DOHH2 (cell line): ENCODE measurements around the gene GZMM.

Experiments
- H3F3A ChIP-seq: fragments of 200-600 bp; sonication (generic), shearing (Covaris generic); 2 replicates; pipeline ENCODE4 v1.6.0; 2016; ENCODE audit warnings: antibody characterized with exemption, mild to moderate bottlenecking; ENCODE audit not compliant: control insufficient read depth, insufficient read depth
- H3K27ac ChIP-seq: fragments of 200-600 bp; sonication (generic); 2 replicates; pipeline ENCODE4 v1.5.1; 2014; ENCODE audit warnings: low read depth, mild to moderate bottlenecking, low read length, moderate library complexity
- H3K27me3 ChIP-seq: fragments of 200-600 bp; sonication (generic); 2 replicates; pipeline ENCODE4 v1.6.1; 2014; ENCODE audit warnings: mild to moderate bottlenecking, low read length, mixed read lengths; ENCODE audit not compliant: control insufficient read depth
- H3K36me3 ChIP-seq: fragments of 200-600 bp; sonication (generic); 2 replicates; pipeline ENCODE4 v1.6.1; 2014; ENCODE audit warnings: mild to moderate bottlenecking, low read length, moderate library complexity, mixed read lengths; ENCODE audit not compliant: control insufficient read depth
- H3K4me1 ChIP-seq: fragments of 200-600 bp; sonication (generic); 2 replicates; pipeline ENCODE4 v1.6.1; 2014; ENCODE audit warnings: mild to moderate bottlenecking, low read length, mixed read lengths; ENCODE audit not compliant: control insufficient read depth
- H3K4me2 ChIP-seq: fragments of 200-600 bp; sonication (generic); 2 replicates; pipeline ENCODE4 v1.6.0; 2014; ENCODE audit warnings: mild to moderate bottlenecking, low read length, moderate library complexity
- H3K4me3 ChIP-seq: fragments of 200-600 bp; sonication (generic); 2 replicates; pipeline ENCODE4 v1.5.1; 2014; ENCODE audit warnings: mild to moderate bottlenecking, low read length, mixed read lengths
- H3K79me2 ChIP-seq: fragments of 200-600 bp; sonication (generic); 2 replicates; pipeline ENCODE4 v1.6.1; 2014; ENCODE audit warnings: mild to moderate bottlenecking, low read length, mixed read lengths; ENCODE audit not compliant: control insufficient read depth
- H3K9me2 ChIP-seq: fragments of 200-600 bp; sonication (generic); replicated peaks from 2 replicates; pipeline ENCODE4 v1.6.1; 2014; ENCODE audit warnings: mild to moderate bottlenecking, low read length, mixed read lengths; ENCODE audit not compliant: control insufficient read depth
- H3K9me3 ChIP-seq: fragments of 200-600 bp; sonication (generic); 2 replicates; pipeline ENCODE4 v1.6.1; 2014; ENCODE audit warnings: antibody characterized with exemption, low read length, mixed read lengths; ENCODE audit not compliant: control insufficient read depth, insufficient read depth
- H4K20me1 ChIP-seq: fragments of 200-600 bp; sonication (generic); 2 replicates; pipeline ENCODE4 v1.6.0; 2014; ENCODE audit warnings: low read depth, mild to moderate bottlenecking, antibody characterized with exemption, low read length, moderate library complexity; ENCODE audit not compliant: control insufficient read depth, insufficient read depth
- EZH2phosphoT487 ChIP-seq: fragments of 200-600 bp; sonication (generic); IDR thresholded peaks from 2 replicates; pipeline ENCODE4 v1.6.1; 2017; ENCODE audit warnings: borderline replicate concordance, mild to moderate bottlenecking, antibody characterized with exemption, low read length, moderate library complexity, mixed read lengths
- TF ChIP-seq, protein P1 (sequence below): fragments of 200-600 bp; sonication (generic); IDR thresholded peaks from one replicate; pipeline ENCODE4 v1.5.1; 2014; ENCODE audit warnings: antibody characterized with exemption, mild to moderate bottlenecking, low read depth, low read length; ENCODE audit not compliant: poor library complexity, severe bottlenecking

The GZMM gene

DNA sequence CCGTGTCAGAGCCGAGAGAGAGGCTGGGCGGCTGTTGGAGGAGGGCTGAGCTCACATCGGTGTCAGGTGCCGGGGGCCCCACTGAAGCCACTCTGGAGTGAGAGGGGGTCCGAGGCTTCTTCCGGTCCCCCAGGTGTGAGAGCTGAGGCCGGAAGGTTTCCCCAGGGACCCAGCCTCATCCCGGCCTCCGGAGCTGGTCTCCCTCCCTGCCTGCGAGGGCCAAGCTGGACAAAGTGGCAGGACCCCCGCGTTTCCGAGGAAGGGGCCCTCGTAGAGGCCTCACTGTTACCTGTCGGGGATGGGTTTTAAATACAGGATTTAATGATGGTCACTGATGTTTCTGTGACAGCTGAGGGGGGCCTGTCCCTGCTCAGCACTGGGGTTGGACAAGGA is 52.4 kb downstream of the GZMM start:
- Histone ChIP-seq H3K27ac (no peak overlapping the region), H3K36me3 (no peaks in the 10 kb centered on the region), H3K4me3 (no peak overlapping the region), H3K9me3 (no peaks in the 10 kb centered on the region), H3K9me2 (no peaks in the 10 kb centered on the region), H3K4me1 (no peaks in the 10 kb centered on the region), H3F3A (no peaks in the 10 kb centered on the region), H3K27me3 (peaks cover 1% of the 10 kb centered on the region), H4K20me1 (0 out of 2 replicates have a peak, but pooled peaks cover under 1% of the 10 kb centered on the region), H3K4me2 (no peak overlapping the region), H3K79me2 (no peaks in the 10 kb centered on the region)
- no peak for TF ChIP-seq EZH2phosphoT487
- TF ChIP-seq, protein P1, sequence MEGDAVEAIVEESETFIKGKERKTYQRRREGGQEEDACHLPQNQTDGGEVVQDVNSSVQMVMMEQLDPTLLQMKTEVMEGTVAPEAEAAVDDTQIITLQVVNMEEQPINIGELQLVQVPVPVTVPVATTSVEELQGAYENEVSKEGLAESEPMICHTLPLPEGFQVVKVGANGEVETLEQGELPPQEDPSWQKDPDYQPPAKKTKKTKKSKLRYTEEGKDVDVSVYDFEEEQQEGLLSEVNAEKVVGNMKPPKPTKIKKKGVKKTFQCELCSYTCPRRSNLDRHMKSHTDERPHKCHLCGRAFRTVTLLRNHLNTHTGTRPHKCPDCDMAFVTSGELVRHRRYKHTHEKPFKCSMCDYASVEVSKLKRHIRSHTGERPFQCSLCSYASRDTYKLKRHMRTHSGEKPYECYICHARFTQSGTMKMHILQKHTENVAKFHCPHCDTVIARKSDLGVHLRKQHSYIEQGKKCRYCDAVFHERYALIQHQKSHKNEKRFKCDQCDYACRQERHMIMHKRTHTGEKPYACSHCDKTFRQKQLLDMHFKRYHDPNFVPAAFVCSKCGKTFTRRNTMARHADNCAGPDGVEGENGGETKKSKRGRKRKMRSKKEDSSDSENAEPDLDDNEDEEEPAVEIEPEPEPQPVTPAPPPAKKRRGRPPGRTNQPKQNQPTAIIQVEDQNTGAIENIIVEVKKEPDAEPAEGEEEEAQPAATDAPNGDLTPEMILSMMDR, result no peak

DNA sequence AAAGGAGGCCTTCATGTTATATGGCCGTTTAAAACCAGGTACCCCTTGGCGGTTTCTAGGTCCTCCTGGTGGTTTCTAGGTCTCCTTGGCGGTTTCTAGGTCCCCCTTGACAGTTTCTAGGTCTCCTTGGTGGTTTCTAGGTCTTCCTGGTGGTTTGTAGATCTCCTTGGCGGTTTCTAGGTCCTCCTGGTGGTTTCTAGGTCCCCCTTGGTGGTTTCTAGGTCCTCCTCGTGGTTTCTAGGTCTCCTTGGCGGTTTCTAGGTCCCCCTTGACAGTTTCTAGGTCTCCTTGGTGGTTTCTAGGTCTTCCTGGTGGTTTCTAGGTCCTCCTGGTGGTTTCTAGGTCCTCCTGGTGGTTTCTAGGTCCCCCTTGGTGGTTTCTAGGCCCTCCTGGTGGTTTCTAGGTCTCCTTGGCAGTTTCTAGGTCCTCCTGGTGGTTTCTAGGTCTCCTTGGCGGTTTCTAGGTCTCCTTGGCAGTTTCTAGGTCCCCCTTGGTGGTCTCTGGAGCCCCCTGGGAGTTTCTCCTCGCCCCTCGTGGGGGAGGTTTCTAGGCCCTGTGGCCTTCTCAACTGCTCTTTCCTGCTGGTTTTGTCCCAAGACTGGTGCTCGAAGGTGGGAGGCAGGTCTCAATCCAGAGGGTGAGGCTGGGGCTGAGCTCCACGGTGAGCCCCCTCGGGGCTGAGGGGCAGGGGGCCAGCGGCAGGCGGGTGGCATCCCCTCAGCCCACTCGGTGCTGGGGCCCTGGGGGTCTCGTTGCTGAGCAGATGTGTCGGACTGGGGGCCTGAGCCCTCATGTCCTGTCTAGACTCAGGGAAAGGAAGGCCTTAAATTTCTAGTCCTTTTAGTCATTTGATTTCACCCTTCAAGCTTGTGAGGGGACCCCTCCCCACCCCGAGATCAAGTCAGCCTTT is 53.8 kb downstream of the GZMM start:
- H3K9me3 ChIP-seq, result no peaks in the 10 kb centered on the region
- H3K27me3 ChIP-seq, result no peaks in the 10 kb centered on the region
- H3K9me2 ChIP-seq, result no peaks in the 10 kb centered on the region

More for the DNA sequence above, 53.8 kb downstream of the GZMM start:
- Histone ChIP-seq H3K4me1 (no peaks in the 10 kb centered on the region), H3K4me3 (no peak overlapping the region), H3K4me2 (no peak overlapping the region), H3F3A (no peaks in the 10 kb centered on the region), H3K27ac (no peak overlapping the region), H4K20me1 (no peaks in the 10 kb centered on the region), H3K79me2 (no peaks in the 10 kb centered on the region), H3K36me3 (no peaks in the 10 kb centered on the region)
- TF ChIP-seq, protein P1, result no peak
- no peak for TF ChIP-seq EZH2phosphoT487
